GM21526 (cell line): ENCODE data around the gene NEU2.

Experiments
- ATAC-seq: cut with Tn5 transposase; IDR thresholded peaks from one replicate; pipeline ENCODE4 v1.9.1; 2021; ENCODE audit warnings: moderate library complexity; ENCODE audit not compliant: unreplicated experiment, low FRiP score

NEU2 gene

GRCh38 chr2:233072838-233073237 is 40.4 kb downstream of the NEU2 start:
- no peak for ATAC-seq

- no peak for ATAC-seq
Observed at GRCh38 chr2:233074106-233074505, 41.6 kb downstream of the NEU2 start.

GRCh38 chr2:233075141-233075965 is 42.9 kb downstream of the NEU2 start:
- ATAC-seq = peak; percentile 22

GRCh38 chr2:233075966-233076339 is 43.5 kb downstream of the NEU2 start:
- ATAC-seq = peak; percentile 39

- no peak for ATAC-seq
Observed at GRCh38 chr2:233076749-233077148, 44.3 kb downstream of the NEU2 start.

GRCh38 chr2:233079473-233079877 is 47.0 kb downstream of the NEU2 start:
- peak; percentile 36 for ATAC-seq

DNA sequence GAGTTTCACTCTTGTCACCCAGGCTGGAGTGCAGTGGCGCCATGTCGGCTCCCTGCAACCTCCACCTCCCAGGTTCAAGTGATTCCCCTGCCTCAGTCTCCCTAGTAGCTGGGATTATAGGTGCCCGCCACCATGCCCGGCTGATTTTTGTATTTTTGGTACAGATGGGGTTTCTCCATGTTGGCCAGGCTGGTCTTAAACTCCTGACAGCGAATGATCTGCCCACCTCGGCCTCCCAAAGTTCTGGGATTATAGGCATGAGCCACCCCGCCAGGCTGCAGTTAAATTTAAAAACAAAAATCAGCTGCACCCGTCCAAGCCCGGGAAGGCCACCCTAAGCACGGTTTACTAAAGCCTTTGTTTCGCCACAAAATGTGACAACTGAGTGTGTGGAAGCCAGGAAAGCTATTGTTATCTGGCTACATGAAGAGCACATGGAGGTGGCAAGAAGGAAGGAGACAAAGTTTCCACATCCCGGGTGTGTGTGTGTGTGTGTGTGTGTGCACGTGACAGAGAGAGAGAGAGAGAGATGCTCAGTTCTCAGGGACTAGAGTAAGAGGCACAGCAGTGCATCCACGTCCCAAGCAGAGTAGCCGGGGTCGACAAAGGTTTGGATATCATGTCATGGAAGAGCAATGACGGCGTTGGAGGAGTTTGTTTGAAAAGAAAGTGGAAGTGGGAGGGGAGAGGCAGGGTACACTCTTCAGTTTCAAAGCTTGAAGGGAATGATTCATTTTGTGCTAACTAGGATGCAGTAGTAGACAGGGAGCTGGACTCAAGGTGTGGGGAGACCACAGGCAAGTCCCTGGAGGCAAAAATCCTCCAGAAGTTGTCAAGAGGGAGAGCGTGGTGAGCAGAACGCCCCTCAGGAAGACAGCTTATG is 47.7 kb downstream of the NEU2 start:
- no peak for ATAC-seq

DNA sequence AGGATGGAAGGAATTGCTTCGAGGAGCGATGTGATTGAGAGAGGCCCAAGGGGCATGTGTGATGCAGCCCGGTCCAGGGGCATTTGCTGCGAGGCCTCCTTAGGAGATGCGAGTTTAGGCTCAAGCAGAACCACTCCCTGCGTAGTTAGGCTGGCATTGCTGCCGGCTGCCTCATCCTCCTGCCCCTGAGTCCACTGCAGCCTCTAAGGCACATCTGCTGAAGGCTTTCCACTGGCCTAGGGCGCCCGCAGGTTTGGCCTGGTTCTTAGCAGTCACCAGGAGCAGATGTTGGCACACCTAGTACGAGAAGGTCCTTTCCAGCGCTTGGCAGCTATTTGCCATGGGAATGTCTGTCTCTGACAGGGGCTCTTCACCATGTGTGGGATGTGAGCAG is 48.4 kb downstream of the NEU2 start:
- ATAC-seq = no peak

DNA sequence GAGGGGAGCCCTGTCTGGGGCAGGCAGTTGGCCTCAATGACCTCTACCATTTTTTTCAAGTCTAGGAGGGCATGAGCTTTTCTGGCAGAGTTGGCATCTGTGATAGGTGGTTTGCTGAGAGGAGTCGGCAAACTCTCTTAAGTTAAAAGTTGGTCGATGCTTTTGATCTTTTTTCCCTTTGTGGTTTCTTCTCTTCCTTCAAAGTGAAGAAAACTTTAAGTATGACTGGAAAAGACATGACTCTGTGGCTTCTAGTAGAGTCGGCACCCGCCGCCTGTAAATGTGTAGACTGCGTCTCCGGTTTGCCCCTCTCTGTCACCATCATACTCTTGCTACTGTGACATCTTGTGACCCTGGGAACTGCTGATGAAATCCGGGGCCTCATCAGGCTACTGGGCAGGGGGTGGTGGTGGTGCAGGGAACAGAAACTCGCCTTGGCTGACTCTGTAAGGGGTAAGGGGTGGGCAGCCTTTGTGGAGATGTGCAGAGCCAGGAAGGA is 48.8 kb downstream of the NEU2 start:
- ATAC-seq = no peak

GRCh38 chr2:233081731-233082221 is 49.3 kb downstream of the NEU2 start:
- peak; percentile 0 for ATAC-seq

DNA sequence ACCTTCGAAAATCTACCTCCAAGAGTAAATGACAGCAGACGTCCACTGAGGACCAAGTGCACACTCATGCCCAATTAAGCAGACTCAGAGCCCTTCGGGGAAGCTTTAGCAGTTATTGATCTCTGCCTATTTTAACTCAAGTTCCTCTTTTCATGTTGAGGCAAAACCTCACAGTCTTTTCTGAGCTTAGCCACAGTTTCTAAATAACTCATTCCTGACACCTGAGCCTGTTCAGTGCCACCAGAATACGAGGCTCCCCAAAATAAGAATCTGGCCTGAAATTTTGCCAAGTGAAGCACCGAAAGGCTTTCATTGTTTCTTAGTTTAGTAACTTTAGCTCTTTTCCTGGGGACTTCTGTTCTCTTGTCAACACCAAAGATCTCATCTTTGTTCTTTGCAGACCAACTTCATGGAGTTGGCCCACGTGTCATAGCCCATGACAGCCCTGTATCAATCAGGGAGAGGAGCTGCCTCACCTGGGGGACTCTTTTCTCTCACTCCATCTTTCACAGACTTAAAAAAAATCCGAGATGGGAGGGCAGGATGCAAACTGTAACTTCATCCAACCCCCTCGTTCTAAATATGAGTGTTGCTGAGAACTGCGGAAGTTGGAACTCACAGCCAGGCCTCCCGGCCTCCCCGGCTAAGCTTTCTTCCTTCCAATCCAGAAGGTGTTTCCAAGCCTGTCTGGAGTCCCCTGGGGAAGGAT is 49.9 kb downstream of the NEU2 start:
- peak; percentile 39 for ATAC-seq

DNA sequence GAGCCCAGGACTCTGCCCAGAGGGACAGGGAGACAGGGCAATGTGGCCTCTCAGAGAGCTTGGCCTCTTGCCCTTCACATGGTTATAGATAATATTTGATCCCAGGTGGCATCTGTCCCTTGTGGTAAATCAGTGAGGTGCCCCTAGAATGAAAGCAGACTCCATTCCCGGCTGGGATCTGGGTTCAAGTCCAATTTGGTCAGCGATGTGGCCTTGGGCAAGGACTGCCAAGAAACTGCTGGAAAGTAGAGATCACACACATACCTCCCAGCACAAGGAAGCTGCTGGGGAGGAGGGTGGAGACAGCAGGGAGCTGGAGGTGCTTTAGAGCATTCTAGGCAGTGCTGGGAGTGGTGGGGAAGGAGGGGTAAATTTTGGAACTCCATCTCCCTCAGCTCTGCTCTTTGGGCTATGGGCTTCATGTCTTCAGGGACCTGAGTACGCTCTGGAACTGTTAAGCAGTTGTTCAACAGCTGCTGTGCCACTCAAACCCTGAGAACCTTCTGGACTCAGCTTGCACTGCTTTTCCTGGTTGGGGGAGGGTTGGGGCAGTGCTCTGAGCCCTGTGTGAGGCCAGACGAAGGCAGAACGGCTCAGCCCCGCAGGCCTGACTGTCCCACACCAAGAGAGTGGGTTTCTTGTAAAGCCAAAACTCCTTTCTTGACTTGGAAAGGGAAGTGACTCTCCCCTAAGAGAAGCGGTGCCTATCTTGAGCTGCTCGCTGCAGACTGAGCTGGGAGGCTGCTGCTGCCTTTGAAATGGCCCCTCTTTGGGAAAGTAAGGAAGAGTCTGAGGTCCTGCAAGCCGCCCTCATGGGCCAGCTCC is 50.7 kb downstream of the NEU2 start:
- ATAC-seq = no peak

- ATAC-seq = no peak
Observed at GRCh38 chr2:233083782-233084181, 51.3 kb downstream of the NEU2 start.

- ATAC-seq = no peak
Observed at GRCh38 chr2:233084488-233084887, 52.0 kb downstream of the NEU2 start.
